ENCODE measurements around the gene MRPL39.
"Not testable (repeated sequence)": the region's sequence is repeated elsewhere in the genome, so short reads cannot be mapped to it uniquely, and the experiment has no call there.

Gene MRPL39

GRCh38 chr21:25607151-25608043 is at the start of gene MRPL39:
Gene MRPL39, minus strand, starts transcription at chr21:25607481. Its CDS starts 6 bp downstream, at chr21:25607475.
- peak within 1 kb of the TSS; percentile 59 to 96 (median 88) for H3K27ac ChIP-seq

GRCh38 chr21:25656412-25656811 is 49.1 kb upstream of the MRPL39 start:
- H3K4me3 ChIP-seq: no peak overlapping the region
- no peak overlapping the region for H3K27ac ChIP-seq

More at GRCh38 chr21:25607151-25608043, at the start of gene MRPL39:
- peak within 1 kb of the TSS; percentile 67 to 99 (median 85) for H3K4me3 ChIP-seq

- H3K4me3 ChIP-seq: no peak overlapping the region
- no peak overlapping the region for H3K27ac ChIP-seq
Measured at GRCh38 chr21:25649146-25649545, 41.9 kb upstream of the MRPL39 start.

- no peak overlapping the region for H3K4me3 ChIP-seq
- H3K27ac ChIP-seq: no peak overlapping the region
Measured at GRCh38 chr21:25647647-25648046, 40.4 kb upstream of the MRPL39 start.

GRCh38 chr21:25646474-25646873 is 39.2 kb upstream of the MRPL39 start:
- H3K27ac ChIP-seq: no peak overlapping the region
- no peak overlapping the region for H3K4me3 ChIP-seq

GRCh38 chr21:25643486-25643885 is 36.2 kb upstream of the MRPL39 start:
- Histone ChIP-seq H3K4me3 (no peak overlapping the region), H3K27ac (no peak overlapping the region)

- Histone ChIP-seq H3K27ac (peak overlapping the region in 7 of 21 experiments; percentile 68 to 84 (median 76)), H3K4me3 (peak overlapping the region in 2 of 7 experiments; percentile 60 to 62)
Measured at GRCh38 chr21:25640943-25641292, 33.6 kb upstream of the MRPL39 start.

- Histone ChIP-seq H3K4me3 (peak overlapping the region; percentile 39 to 62 (median 48)), H3K27ac (peak overlapping the region in 17 of 21 experiments; percentile 52 to 88 (median 77))
Measured at GRCh38 chr21:25640202-25640942, 33.1 kb upstream of the MRPL39 start.

GRCh38 chr21:25639551-25640201 is 32.4 kb upstream of the MRPL39 start:
- peak overlapping the region in 20 of 21 experiments; percentile 48 to 88 (median 75) for H3K27ac ChIP-seq
- H3K4me3 ChIP-seq: peak overlapping the region; percentile 39 to 62 (median 48)

- peak within 1 kb of the TSS in 20 of 21 experiments; percentile 48 to 88 (median 75) for H3K27ac ChIP-seq
- H3K4me3 ChIP-seq: peak within 1 kb of the TSS; percentile 39 to 62 (median 48)
Measured at GRCh38 chr21:25638660-25639550, 31.6 kb upstream of the MRPL39 start, which contains the start of gene JAM2. Gene JAM2, plus strand, starts transcription at chr21:25639258. Its CDS starts 564 bp downstream, at chr21:25639822.

- Histone ChIP-seq H3K27ac (peak overlapping the region in 4 of 21 experiments; percentile 68 to 84 (median 76)), H3K4me3 (peak overlapping the region in 1 of 7 experiments; percentile 58)
Measured at GRCh38 chr21:25637851-25638659, 30.8 kb upstream of the MRPL39 start.

GRCh38 chr21:25636727-25637126 is 29.4 kb upstream of the MRPL39 start:
- Histone ChIP-seq H3K4me3 (no peak overlapping the region), H3K27ac (no peak overlapping the region)

GRCh38 chr21:25635310-25635709 is 28.0 kb upstream of the MRPL39 start:
- Histone ChIP-seq H3K27ac (no peak overlapping the region), H3K4me3 (no peak overlapping the region)

- no peak overlapping the region for H3K27ac ChIP-seq
Measured at GRCh38 chr21:25632296-25632695, 25.0 kb upstream of the MRPL39 start.

GRCh38 chr21:25626757-25627156 is 19.5 kb upstream of the MRPL39 start:
- H3K4me3 ChIP-seq: no peak overlapping the region
- peak overlapping the region in 2 of 21 experiments; percentile 28 to 55 for H3K27ac ChIP-seq

More at GRCh38 chr21:25632296-25632695, 25.0 kb upstream of the MRPL39 start:
- H3K4me3 ChIP-seq: no peak overlapping the region

- not testable (repeated sequence) for H3K4me3 ChIP-seq
- H3K27ac ChIP-seq: peak overlapping the region in 2 of 21 experiments; percentile 42 to 44
Measured at GRCh38 chr21:25625776-25626555, 18.7 kb upstream of the MRPL39 start.

GRCh38 chr21:25625036-25625435 is 17.8 kb upstream of the MRPL39 start:
- no peak overlapping the region for H3K27ac ChIP-seq
- no peak overlapping the region for H3K4me3 ChIP-seq

Data from skin epidermis (tissue), 12 donors.